Endometrial microvascular endothelial cells (primary cell): ENCODE measurements around the gene COX6B2. TPM values are rescaled to one million over a fixed set of nuclear protein-coding genes. Genes with fewer than 3 reads are reported as not detected.

ENCODE experiments used
- in situ Hi-C: cut with HindIII; loops from 2 replicates; pipeline ENCODE4 v1.10.0; 2017; ENCODE audit warnings: low sequenced_read_pairs, low pct_unique_long_range_greater_than_20kb; ENCODE audit errors: inconsistent ontology term
- total RNA-seq: library from RNA; depleted of rRNA; stranded (reverse); fragments of >200 nt; gene quantifications from one replicate; pipeline ENCODE4 v1.2.3, GENCODE V29; 2015; ENCODE audit errors: inconsistent ontology term

COX6B2 gene
- total RNA-seq, 1 donor from 2014 or later, result not detected

- in situ Hi-C loops, result no loop called here
Observed at GRCh38 chr19:55303477-55303876, 51.0 kb downstream of the COX6B2 start.

DNA sequence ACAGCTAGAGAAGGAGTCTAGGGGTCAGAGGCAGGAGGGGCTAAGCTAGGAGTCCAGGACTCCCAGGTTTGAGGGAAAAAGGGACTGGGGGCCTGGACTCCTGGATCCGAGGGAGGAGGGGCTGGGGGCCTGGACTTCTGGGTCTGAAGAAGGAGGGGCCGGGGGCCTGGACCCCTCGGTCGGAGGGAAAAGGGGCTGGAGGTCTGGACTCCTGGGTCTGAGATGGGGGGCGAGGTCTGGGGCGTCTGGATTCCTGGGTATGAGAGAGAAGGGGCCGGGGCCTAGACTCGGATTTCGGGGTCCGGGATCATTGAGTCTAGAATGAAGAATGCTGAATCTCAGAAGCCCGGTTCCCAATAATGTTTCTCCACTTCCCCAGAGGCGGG is 52.2 kb downstream of the COX6B2 start:
- in situ Hi-C loops, result no loop called here

DNA sequence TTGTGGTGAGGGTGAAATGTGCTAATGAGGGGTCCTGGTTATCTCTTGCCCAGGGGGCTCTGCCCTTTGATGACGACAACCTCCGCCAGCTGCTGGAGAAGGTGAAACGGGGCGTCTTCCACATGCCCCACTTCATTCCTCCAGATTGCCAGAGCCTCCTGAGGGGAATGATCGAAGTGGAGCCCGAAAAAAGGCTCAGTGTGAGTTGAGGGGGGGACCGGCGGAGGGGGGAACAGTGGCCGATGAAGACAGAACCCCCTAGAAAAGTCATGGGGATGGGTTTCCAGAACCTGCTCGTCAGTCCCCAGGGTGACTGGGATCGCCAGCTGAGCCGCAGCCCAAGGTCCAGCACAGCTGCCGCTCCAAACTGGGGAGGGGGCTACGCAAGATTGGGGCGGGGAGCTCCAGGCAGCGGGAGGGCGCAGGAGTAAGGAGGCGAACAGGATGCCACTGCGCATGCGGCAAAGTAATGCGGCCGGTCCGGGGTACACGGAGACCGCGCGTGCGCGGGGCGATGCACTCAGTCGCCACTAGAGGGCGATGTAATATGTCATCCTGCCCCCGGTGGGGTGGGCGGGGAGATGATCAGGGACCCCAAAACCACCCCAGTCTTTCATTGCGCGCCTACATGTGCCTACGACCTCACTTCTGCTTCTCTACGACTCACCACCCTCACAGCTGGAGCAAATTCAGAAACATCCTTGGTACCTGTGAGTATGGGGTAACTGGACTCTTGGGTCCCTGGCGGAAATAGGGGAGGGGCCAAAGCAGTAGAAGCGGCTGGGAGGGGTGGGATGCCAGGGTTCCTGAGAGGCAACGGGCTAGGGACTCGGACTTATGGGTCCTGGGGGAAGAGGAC is 52.8 kb downstream of the COX6B2 start:
- in situ Hi-C loops, result no loop called here

- in situ Hi-C loops, result no loop called here
Observed at GRCh38 chr19:55300886-55301458, 53.5 kb downstream of the COX6B2 start.

DNA sequence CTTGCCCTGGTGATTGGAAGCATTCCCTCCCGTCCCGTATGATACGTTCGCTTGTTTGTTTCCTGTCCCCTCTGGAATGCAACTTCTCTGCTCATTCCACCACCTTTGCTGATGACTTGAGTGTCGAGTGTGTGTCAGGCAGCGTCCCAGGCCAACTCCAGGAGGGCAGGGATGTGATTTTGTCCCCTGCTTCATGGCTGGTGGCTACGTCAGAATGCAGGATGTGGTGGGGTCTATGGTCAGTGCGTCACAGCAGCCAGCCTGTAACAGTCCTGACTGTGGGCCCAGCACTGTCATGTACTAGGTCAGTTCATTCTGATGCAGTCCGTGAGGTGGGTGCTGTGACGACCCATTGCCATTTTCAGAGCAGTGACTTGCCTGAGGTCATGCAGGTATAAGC is 54.5 kb downstream of the COX6B2 start:
- in situ Hi-C loops, result loop anchor here (10.0 kb wide), 2 partner anchors 55 to 125 kb away; partner anchors contain the start of gene COX6B2

Other genes starting within 250 kb of the COX6B2 start
- gene PPP1R12C, start 237.1 kb downstream of the COX6B2 start, total RNA-seq, result 81.4 TPM
- gene TNNT1, start 205.5 kb downstream of the COX6B2 start, total RNA-seq, result not detected
- gene TNNI3, start 197.0 kb downstream of the COX6B2 start, total RNA-seq, result not detected
- not detected for gene DNAAF3, start 188.1 kb downstream of the COX6B2 start, total RNA-seq
- not detected for gene SYT5, start 174.4 kb downstream of the COX6B2 start, total RNA-seq
- gene PTPRH, start 145.2 kb downstream of the COX6B2 start, total RNA-seq, result 1.9 TPM
- 1.1 TPM for gene TMEM86B, start 126.0 kb downstream of the COX6B2 start, total RNA-seq
- gene PPP6R1, start 95.7 kb downstream of the COX6B2 start, total RNA-seq, result 63.8 TPM
- 26.7 TPM for gene HSPBP1, start 74.6 kb downstream of the COX6B2 start, total RNA-seq
- 1.1 TPM for gene BRSK1, start 70.7 kb downstream of the COX6B2 start, total RNA-seq
- gene TMEM150B, start 29.4 kb downstream of the COX6B2 start, total RNA-seq, result not detected
- gene KMT5C, start 14.8 kb downstream of the COX6B2 start, total RNA-seq, result 4.3 TPM
- not detected for gene GARIN5B, start 8.5 kb upstream of the COX6B2 start, total RNA-seq
- gene IL11, start 15.7 kb upstream of the COX6B2 start, total RNA-seq, result not detected
- not detected for gene TMEM190, start 22.1 kb upstream of the COX6B2 start, total RNA-seq
- gene TMEM238, start 29.6 kb upstream of the COX6B2 start, total RNA-seq, result not detected
- gene RPL28, start 31.2 kb upstream of the COX6B2 start, total RNA-seq, result 298 TPM
- gene UBE2S, start 53.1 kb upstream of the COX6B2 start, total RNA-seq, result 101 TPM
- gene SHISA7, start 88.6 kb upstream of the COX6B2 start, total RNA-seq, result not detected
- gene ISOC2, start 106.9 kb upstream of the COX6B2 start, total RNA-seq, result 58.8 TPM
- not detected for gene C19orf85, start 110.0 kb upstream of the COX6B2 start, total RNA-seq
- 4.6 TPM for gene ZNF628, start 121.9 kb upstream of the COX6B2 start, total RNA-seq
- gene NAT14, start 130.5 kb upstream of the COX6B2 start, total RNA-seq, result 8.5 TPM
- 1.1 TPM for gene SSC5D, start 133.7 kb upstream of the COX6B2 start, total RNA-seq
- not detected for gene SBK2, start 182.4 kb upstream of the COX6B2 start, total RNA-seq
- gene SBK3, start 190.8 kb upstream of the COX6B2 start, total RNA-seq, result not detected
- 4.8 TPM for gene ZNF579, start 226.1 kb upstream of the COX6B2 start, total RNA-seq
- 0.93 TPM for gene FIZ1, start 244.8 kb upstream of the COX6B2 start, total RNA-seq
- gene ZNF524, start 245.6 kb upstream of the COX6B2 start, total RNA-seq, result 16.7 TPM